ENCODE results near the gene DROSHA. TPM values are rescaled to one million over a fixed set of nuclear protein-coding genes. Genes with fewer than 3 reads are reported as not detected.

Gene DROSHA
- polyA plus RNA-seq, 4 donors: 24.0 to 51.6 (median 31.3) TPM

GRCh38 chr5:31377274-31377946, 154.5 kb downstream of the DROSHA start:
- 27 to 69% (median 48%) methylated on average over 6 of the region's 6 CpGs for WGBS, 3 donors
- Histone ChIP-seq H3K9me3 (ENCODE audit: control insufficient read depth in 2 of 2, insufficient read depth in 1 of 2, low read depth in 1 of 2, low read length in 1 of 2) (no peaks in the 10 kb centered on the region), H3K27me3 (ENCODE audit: control insufficient read depth in 3 of 3, insufficient read depth in 3 of 3, low read length in 3 of 3) (no peaks in the 10 kb centered on the region), H3K27ac (ENCODE audit: low read depth in 1 of 3, low read length in 2 of 3) (peak overlapping the region in 1 of 3 donors; percentile 68), H3K4me3 (ENCODE audit: low read depth in 1 of 3, low read length in 3 of 3) (no peak overlapping the region), H3K36me3 (ENCODE audit: control insufficient read depth in 3 of 3, insufficient read depth in 2 of 3, low read depth in 1 of 3, low read length in 3 of 3) (no peaks in the 10 kb centered on the region), H3K4me1 (ENCODE audit: control insufficient read depth in 3 of 3, insufficient read depth in 2 of 3, low read depth in 1 of 3, low read length in 2 of 3) (peaks cover 0 to 22% (median 2%) of the 10 kb centered on the region in 3 donors)
- FAIRE-seq (no peak), DNase-seq (peak; percentile 71 to 79)

GRCh38 chr5:31375999-31376720, 155.7 kb downstream of the DROSHA start:
- Histone ChIP-seq H3K36me3 (ENCODE audit: control insufficient read depth in 3 of 3, insufficient read depth in 2 of 3, low read depth in 1 of 3, low read length in 3 of 3) (no peaks in the 10 kb centered on the region), H3K27ac (ENCODE audit: low read depth in 1 of 3, low read length in 2 of 3) (no peak overlapping the region), H3K9me3 (ENCODE audit: control insufficient read depth in 2 of 2, insufficient read depth in 1 of 2, low read depth in 1 of 2, low read length in 1 of 2) (no peaks in the 10 kb centered on the region), H3K4me3 (ENCODE audit: low read depth in 1 of 3, low read length in 3 of 3) (no peak overlapping the region), H3K4me1 (ENCODE audit: control insufficient read depth in 3 of 3, insufficient read depth in 2 of 3, low read depth in 1 of 3, low read length in 2 of 3) (peaks cover 0 to 22% (median 2%) of the 10 kb centered on the region in 3 donors), H3K27me3 (ENCODE audit: control insufficient read depth in 3 of 3, insufficient read depth in 3 of 3, low read length in 3 of 3) (no peaks in the 10 kb centered on the region)
- 87 to 92% (median 90%) methylated on average over 10 of the region's 10 CpGs for WGBS, 3 donors
- DNase-seq (no peak), FAIRE-seq (no peak)

GRCh38 chr5:31372124-31372523, 159.8 kb downstream of the DROSHA start:
- Histone ChIP-seq H3K4me3 (ENCODE audit: low read depth in 1 of 3, low read length in 3 of 3) (no peak overlapping the region), H3K36me3 (ENCODE audit: control insufficient read depth in 3 of 3, insufficient read depth in 2 of 3, low read depth in 1 of 3, low read length in 3 of 3) (no peaks in the 10 kb centered on the region), H3K4me1 (ENCODE audit: control insufficient read depth in 3 of 3, insufficient read depth in 2 of 3, low read depth in 1 of 3, low read length in 2 of 3) (peaks cover 0 to 6% (median under 1%) of the 10 kb centered on the region in 3 donors), H3K27ac (ENCODE audit: low read depth in 1 of 3, low read length in 2 of 3) (no peak overlapping the region), H3K27me3 (ENCODE audit: control insufficient read depth in 3 of 3, insufficient read depth in 3 of 3, low read length in 3 of 3) (no peaks in the 10 kb centered on the region), H3K9me3 (ENCODE audit: control insufficient read depth in 2 of 2, insufficient read depth in 1 of 2, low read depth in 1 of 2, low read length in 1 of 2) (no peaks in the 10 kb centered on the region)
- FAIRE-seq (no peak), DNase-seq (no peak)
- WGBS, 3 donors: 57 to 65% (median 65%) methylated on average over 1 of the region's 1 CpG

GRCh38 chr5:31366941-31367340, 165.0 kb downstream of the DROSHA start:
- H3K9me3 ChIP-seq (ENCODE audit: control insufficient read depth in 2 of 2, insufficient read depth in 1 of 2, low read depth in 1 of 2, low read length in 1 of 2): peaks cover 0 to 4% of the 10 kb centered on the region in 2 donors
- H3K4me1 ChIP-seq (ENCODE audit: control insufficient read depth in 3 of 3, insufficient read depth in 2 of 3, low read depth in 1 of 3, low read length in 2 of 3): no peaks in the 10 kb centered on the region
- H3K4me3 ChIP-seq (ENCODE audit: low read depth in 1 of 3, low read length in 3 of 3): no peak overlapping the region
- 64 to 70% (median 68%) methylated on average over 5 of the region's 5 CpGs for WGBS, 3 donors
- FAIRE-seq (no peak), DNase-seq (no peak)
- H3K36me3 ChIP-seq (ENCODE audit: control insufficient read depth in 3 of 3, insufficient read depth in 2 of 3, low read depth in 1 of 3, low read length in 3 of 3): no peaks in the 10 kb centered on the region
- no peak overlapping the region for H3K27ac ChIP-seq (ENCODE audit: low read depth in 1 of 3, low read length in 2 of 3)
- H3K27me3 ChIP-seq (ENCODE audit: control insufficient read depth in 3 of 3, insufficient read depth in 3 of 3, low read length in 3 of 3): peaks cover 0 to 4% (median 0%) of the 10 kb centered on the region in 3 donors

- Histone ChIP-seq H3K4me1 (ENCODE audit: control insufficient read depth in 3 of 3, insufficient read depth in 2 of 3, low read depth in 1 of 3, low read length in 2 of 3) (no peaks in the 10 kb centered on the region), H3K27ac (ENCODE audit: low read depth in 1 of 3, low read length in 2 of 3) (no peak overlapping the region), H3K27me3 (ENCODE audit: control insufficient read depth in 3 of 3, insufficient read depth in 3 of 3, low read length in 3 of 3) (peaks cover 0 to 4% (median 0%) of the 10 kb centered on the region in 3 donors), H3K36me3 (ENCODE audit: control insufficient read depth in 3 of 3, insufficient read depth in 2 of 3, low read depth in 1 of 3, low read length in 3 of 3) (no peaks in the 10 kb centered on the region), H3K4me3 (ENCODE audit: low read depth in 1 of 3, low read length in 3 of 3) (no peak overlapping the region), H3K9me3 (ENCODE audit: control insufficient read depth in 2 of 2, insufficient read depth in 1 of 2, low read depth in 1 of 2, low read length in 1 of 2) (peaks cover 0 to 4% of the 10 kb centered on the region in 2 donors)
- DNase-seq: no peak
- 91 to 96% (median 93%) methylated on average over 3 of the region's 3 CpGs for WGBS, 3 donors
- FAIRE-seq: no peak
Observed at GRCh38 chr5:31365776-31366175, 166.1 kb downstream of the DROSHA start.

GRCh38 chr5:31364881-31365636, 166.8 kb downstream of the DROSHA start:
- H3K36me3 ChIP-seq (ENCODE audit: control insufficient read depth in 3 of 3, insufficient read depth in 2 of 3, low read depth in 1 of 3, low read length in 3 of 3): no peaks in the 10 kb centered on the region
- H3K27ac ChIP-seq (ENCODE audit: low read depth in 1 of 3, low read length in 2 of 3): no peak overlapping the region
- peaks cover 0 to 4% (median 0%) of the 10 kb centered on the region in 3 donors for H3K27me3 ChIP-seq (ENCODE audit: control insufficient read depth in 3 of 3, insufficient read depth in 3 of 3, low read length in 3 of 3)
- no peaks in the 10 kb centered on the region for H3K4me1 ChIP-seq (ENCODE audit: control insufficient read depth in 3 of 3, insufficient read depth in 2 of 3, low read depth in 1 of 3, low read length in 2 of 3)
- H3K4me3 ChIP-seq (ENCODE audit: low read depth in 1 of 3, low read length in 3 of 3): no peak overlapping the region
- WGBS, 3 donors: 68 to 78% (median 75%) methylated on average over 2 of the region's 2 CpGs
- FAIRE-seq (no peak), DNase-seq (no peak)
- H3K9me3 ChIP-seq (ENCODE audit: control insufficient read depth in 2 of 2, insufficient read depth in 1 of 2, low read depth in 1 of 2, low read length in 1 of 2): peaks cover 0 to 4% of the 10 kb centered on the region in 2 donors

GRCh38 chr5:31362931-31363568, 168.8 kb downstream of the DROSHA start:
- Histone ChIP-seq H3K9me3 (ENCODE audit: control insufficient read depth in 2 of 2, insufficient read depth in 1 of 2, low read depth in 1 of 2, low read length in 1 of 2) (peaks cover 0 to 4% of the 10 kb centered on the region in 2 donors), H3K36me3 (ENCODE audit: control insufficient read depth in 3 of 3, insufficient read depth in 2 of 3, low read depth in 1 of 3, low read length in 3 of 3) (no peaks in the 10 kb centered on the region), H3K4me1 (ENCODE audit: control insufficient read depth in 3 of 3, insufficient read depth in 2 of 3, low read depth in 1 of 3, low read length in 2 of 3) (no peaks in the 10 kb centered on the region), H3K27ac (ENCODE audit: low read depth in 1 of 3, low read length in 2 of 3) (no peak overlapping the region), H3K27me3 (ENCODE audit: control insufficient read depth in 3 of 3, insufficient read depth in 3 of 3, low read length in 3 of 3) (peaks cover 0 to 4% (median 0%) of the 10 kb centered on the region in 3 donors), H3K4me3 (ENCODE audit: low read depth in 1 of 3, low read length in 3 of 3) (no peak overlapping the region)
- DNase-seq (no peak), FAIRE-seq (no peak)
- 59 to 66% (median 60%) methylated on average over 3 of the region's 3 CpGs for WGBS, 3 donors

- H3K4me1 ChIP-seq (ENCODE audit: control insufficient read depth in 3 of 3, insufficient read depth in 2 of 3, low read depth in 1 of 3, low read length in 2 of 3): no peaks in the 10 kb centered on the region
- peaks cover 0 to 4% (median 0%) of the 10 kb centered on the region in 3 donors for H3K27me3 ChIP-seq (ENCODE audit: control insufficient read depth in 3 of 3, insufficient read depth in 3 of 3, low read length in 3 of 3)
- no peak for DNase-seq
- no peak for FAIRE-seq
- H3K4me3 ChIP-seq (ENCODE audit: low read depth in 1 of 3, low read length in 3 of 3): no peak overlapping the region
- peaks cover 0 to 4% of the 10 kb centered on the region in 2 donors for H3K9me3 ChIP-seq (ENCODE audit: control insufficient read depth in 2 of 2, insufficient read depth in 1 of 2, low read depth in 1 of 2, low read length in 1 of 2)
- H3K27ac ChIP-seq (ENCODE audit: low read depth in 1 of 3, low read length in 2 of 3): no peak overlapping the region
- no peaks in the 10 kb centered on the region for H3K36me3 ChIP-seq (ENCODE audit: control insufficient read depth in 3 of 3, insufficient read depth in 2 of 3, low read depth in 1 of 3, low read length in 3 of 3)
- WGBS, 3 donors: 90 to 96% (median 93%) methylated on average over 1 of the region's 1 CpG
Observed at GRCh38 chr5:31362529-31362900, 169.4 kb downstream of the DROSHA start.
